Measurements from ENCODE around the gene CCNYL1.

CCNYL1 gene

DNA sequence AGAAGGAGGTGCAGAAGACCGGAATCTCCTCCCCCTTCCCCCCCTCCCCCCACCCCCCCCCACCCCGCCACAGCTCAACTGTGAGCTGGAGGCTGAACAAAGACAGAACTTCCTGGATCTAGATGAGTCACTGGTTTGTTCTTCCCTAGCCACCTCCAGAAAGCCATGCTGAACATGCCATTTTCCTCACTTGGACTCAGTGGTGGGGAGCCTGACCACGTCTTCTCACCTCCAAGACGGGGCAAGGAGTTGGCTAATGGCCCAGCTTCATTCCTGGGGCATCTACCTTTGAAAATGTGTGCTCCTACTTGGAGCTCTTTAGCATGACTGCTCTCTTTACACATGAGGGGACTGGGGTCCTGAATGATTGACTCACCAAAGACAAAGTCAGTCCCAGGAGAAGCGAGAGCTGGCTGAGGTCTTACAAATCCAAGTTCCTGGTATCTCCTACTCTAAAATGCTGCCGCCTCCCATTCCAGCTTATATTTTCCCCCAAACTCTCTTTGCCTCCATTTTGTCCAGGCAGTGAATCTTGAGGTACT, 80.9 kb downstream of the CCNYL1 start:
- DNase-seq: no peak

DNA sequence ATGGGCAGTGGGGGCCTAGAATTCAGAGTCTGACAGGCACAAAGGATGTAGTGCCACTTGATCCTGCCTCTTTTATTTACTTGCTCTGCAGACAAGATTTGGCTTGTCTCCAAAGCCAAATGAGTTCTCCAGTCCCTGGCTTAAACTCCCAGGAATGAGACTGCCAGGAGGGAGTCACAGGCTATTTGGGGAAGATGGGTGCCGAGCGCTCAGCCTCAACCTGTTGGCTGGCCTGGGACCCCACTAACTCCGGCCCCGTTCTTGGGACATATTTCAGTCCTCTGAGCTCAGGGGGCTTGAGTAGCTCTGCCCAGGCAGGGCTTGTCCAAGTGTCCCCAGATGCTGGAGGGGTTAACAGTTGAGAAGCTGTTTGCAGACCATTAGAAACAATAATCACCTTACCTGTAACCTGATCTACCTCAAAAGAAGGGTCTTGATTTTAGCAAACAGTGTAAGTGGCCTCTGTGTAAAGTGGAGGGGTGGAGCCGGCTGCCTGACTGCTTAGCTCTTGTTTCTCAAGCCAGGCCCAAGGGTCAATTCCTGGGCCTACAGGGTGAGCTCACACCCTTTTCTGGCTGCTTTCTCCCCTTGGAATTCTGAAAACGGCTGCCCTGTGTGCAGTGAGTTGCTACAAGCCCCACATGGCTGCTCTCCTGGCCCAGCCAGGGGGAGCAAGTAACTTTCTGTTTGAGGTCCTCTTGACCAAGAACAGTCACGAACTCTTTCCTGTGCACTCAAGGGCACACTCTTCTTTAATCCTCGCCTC, 85.3 kb downstream of the CCNYL1 start:
- DNase-seq: no peak

DNA sequence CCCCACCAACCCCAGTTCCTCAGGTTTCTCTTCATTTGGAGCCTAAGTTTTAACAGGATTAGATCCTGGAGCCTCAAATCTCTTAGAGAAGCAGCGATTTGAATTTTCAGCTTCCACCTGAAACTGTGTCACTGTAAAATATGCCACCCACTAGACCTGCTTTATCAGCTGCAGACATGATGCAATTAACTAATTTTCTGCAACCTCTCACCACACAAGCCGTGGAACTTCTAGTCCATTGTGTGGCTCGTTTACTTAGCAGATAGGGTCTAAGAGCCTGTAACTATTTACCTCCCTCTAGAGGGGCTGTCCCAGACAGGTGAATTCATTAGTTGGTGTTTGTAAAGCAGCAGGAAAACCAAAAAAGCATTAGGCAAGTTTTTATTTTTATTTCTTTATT, 89.8 kb downstream of the CCNYL1 start:
- no peak for DNase-seq

DNA sequence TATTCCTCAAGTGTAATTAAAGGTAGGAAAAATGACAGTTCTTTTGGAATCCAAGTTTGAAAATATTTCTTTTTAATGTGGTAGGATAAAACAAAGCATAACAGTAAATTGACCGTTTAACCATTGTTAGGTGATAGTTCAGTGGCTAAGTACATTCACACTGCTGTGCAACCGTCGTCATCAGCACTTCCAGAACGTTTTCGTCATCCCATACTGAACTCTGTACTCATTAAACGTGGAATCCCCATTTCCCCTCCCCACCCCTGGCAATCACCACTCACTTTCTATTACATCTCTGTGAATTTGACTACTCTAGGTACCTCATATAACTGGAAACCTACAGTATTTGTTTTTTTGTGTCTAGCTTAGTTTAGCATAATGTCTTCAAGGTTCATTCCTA, 91.2 kb downstream of the CCNYL1 start:
- no peak for DNase-seq

All from effector CD4-positive, alpha-beta T cell (primary cell).